Osteocyte (in vitro differentiated cells): ENCODE results near the gene STMP1. TPM values are rescaled to one million over a fixed set of nuclear protein-coding genes. Genes with fewer than 3 reads are reported as not detected.

Experiments
- DNase-seq: peaks from one replicate; pipeline ENCODE4 v3.0.0; 2021; ENCODE audit warnings: mixed read lengths; ENCODE audit not compliant: unreplicated experiment; ENCODE audit errors: extremely low spot score
- H3K27ac Mint-ChIP-seq: one replicate; pipeline ENCODE4 v1.8.0; 2021; ENCODE audit warnings: mild to moderate bottlenecking, mixed read lengths; ENCODE audit not compliant: unreplicated experiment
- H3K27me3 Mint-ChIP-seq: one replicate; pipeline ENCODE4 v1.8.0; 2021; ENCODE audit warnings: mixed read lengths; ENCODE audit not compliant: unreplicated experiment
- H3K36me3 Mint-ChIP-seq: one replicate; pipeline ENCODE4 v1.8.0; 2021; ENCODE audit warnings: mixed read lengths; ENCODE audit not compliant: unreplicated experiment
- H3K4me1 Mint-ChIP-seq: one replicate; pipeline ENCODE4 v1.8.0; 2021; ENCODE audit warnings: mixed read lengths; ENCODE audit not compliant: unreplicated experiment
- H3K4me3 Mint-ChIP-seq: one replicate; pipeline ENCODE4 v1.8.0; 2021; ENCODE audit warnings: mild to moderate bottlenecking, moderate library complexity, mixed read lengths; ENCODE audit not compliant: unreplicated experiment
- H3K9me3 Mint-ChIP-seq: one replicate; pipeline ENCODE4 v1.8.0; 2021; ENCODE audit warnings: mixed read lengths; ENCODE audit not compliant: unreplicated experiment
- CTCF ChIP-seq: fragments of 200-600 bp; sonication (generic); IDR thresholded peaks from 2 replicates; pipeline ENCODE4 v1.5.0; 2021; ENCODE audit warnings: antibody characterized with exemption, mild to moderate bottlenecking, moderate library complexity
- total RNA-seq: library from RNA; stranded (reverse); gene quantifications from 2 replicates; pipeline ENCODE4 v1.2.1, GENCODE V29; 2021

Gene STMP1
- total RNA-seq, 1 donor from 2014 or later = 45.4 TPM

DNA sequence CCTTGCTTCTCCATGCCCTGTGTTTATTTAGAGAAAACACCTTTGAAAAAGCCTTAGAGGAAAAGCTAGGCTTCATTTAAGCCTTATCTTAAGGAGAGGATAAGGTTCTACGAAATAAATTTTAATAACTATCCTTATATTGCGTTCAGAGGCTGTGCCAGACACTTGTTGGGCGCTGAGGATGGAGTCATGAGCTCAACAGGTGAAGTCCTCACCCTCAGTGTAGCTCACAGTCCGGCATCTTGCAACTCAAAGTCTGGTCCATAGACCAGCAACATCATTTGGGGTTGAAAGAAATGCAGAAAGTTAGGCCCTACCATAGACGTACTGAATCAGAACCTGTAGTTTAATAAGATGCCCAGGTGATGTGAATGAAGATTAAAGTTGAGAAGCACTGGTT, 3.8 kb upstream of the STMP1 start:
- no peak for TF ChIP-seq CTCF
- Mint-ChIP-seq H3K4me3 (no peak overlapping the region), H3K9me3 (no peaks in the 10 kb centered on the region), H3K27me3 (no peaks in the 10 kb centered on the region), H3K4me1 (peaks cover 12% of the 10 kb centered on the region), H3K36me3 (no peaks in the 10 kb centered on the region), H3K27ac (no peak overlapping the region)
- no peak for DNase-seq

- H3K4me3 Mint-ChIP-seq = no peak overlapping the region
- H3K27ac Mint-ChIP-seq = no peak overlapping the region
- H3K27me3 Mint-ChIP-seq = no peaks in the 10 kb centered on the region
- DNase-seq = no peak
- H3K36me3 Mint-ChIP-seq = no peaks in the 10 kb centered on the region
- TF ChIP-seq CTCF = no peak
- peaks cover 19% of the 10 kb centered on the region for H3K4me1 Mint-ChIP-seq
- H3K9me3 Mint-ChIP-seq = no peaks in the 10 kb centered on the region
These were observed 3.0 kb upstream of the STMP1 start for GRCh38 chr7:135659159-135659846.

DNA sequence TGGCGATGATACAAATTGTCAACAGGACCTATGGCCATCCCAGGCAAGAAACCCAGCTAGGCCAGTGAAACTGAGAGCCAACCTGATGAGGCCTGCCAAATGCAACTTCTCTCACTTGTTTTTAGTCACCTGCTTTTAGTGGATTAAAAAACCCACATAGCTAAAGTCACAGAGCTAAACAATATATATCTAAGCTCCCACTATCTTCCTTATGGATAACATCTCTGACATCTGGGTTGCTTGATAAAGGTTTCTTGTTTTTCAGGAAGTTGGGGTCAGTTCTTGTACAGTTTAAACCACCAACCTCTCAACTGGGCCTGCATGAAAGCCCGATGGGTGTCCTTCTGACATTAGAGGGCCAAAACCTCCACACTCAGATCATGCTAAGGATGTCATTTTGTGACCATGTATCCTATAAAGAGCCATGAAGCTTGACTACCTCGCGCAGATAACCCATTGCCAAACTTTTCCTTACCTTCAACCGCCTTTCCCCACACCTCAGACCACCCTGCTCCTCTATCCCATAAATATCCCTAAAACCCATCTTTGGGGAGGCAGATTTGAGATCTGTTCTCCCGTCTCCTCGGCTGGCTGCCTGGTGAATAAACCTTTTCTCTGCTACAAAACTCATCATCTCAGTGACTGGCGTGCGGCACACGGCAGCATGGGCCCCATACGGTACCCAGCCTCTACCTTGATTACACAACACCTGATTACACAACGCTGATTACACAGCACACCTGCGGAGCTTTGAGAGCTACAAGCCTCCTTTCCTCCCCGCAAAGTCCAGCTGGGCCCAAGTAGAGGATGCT, 797 bp upstream of the STMP1 start:
- no peaks in the 10 kb centered on the region for H3K27me3 Mint-ChIP-seq
- peaks cover 31% of the 10 kb centered on the region for H3K4me1 Mint-ChIP-seq
- TF ChIP-seq CTCF = no peak
- peak overlapping the region; percentile 97 for H3K4me3 Mint-ChIP-seq
- no peaks in the 10 kb centered on the region for H3K9me3 Mint-ChIP-seq
- no peaks in the 10 kb centered on the region for H3K36me3 Mint-ChIP-seq
- H3K27ac Mint-ChIP-seq = peak overlapping the region; percentile 96
- DNase-seq = no peak

DNA sequence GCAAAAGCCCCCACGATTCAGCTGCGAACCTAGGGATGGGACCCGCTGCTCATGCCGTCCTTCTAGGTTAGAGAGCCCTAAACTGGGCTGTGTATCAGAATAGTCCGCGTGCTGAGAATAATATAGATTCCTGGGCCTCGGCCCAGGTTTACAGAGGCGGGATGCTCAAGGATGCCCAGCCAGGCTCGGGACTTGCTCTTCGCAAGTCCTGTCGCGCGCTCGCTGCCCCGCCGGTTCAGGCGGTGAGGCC, 266 bp upstream of the STMP1 start:
- Mint-ChIP-seq H3K4me3 (peak overlapping the region; percentile 97), H3K9me3 (no peaks in the 10 kb centered on the region), H3K36me3 (no peaks in the 10 kb centered on the region), H3K27ac (peak overlapping the region; percentile 96), H3K27me3 (no peaks in the 10 kb centered on the region), H3K4me1 (peaks cover 32% of the 10 kb centered on the region)
- TF ChIP-seq CTCF = no peak
- DNase-seq = no peak

GRCh38 chr7:135664046-135664589, 1.8 kb downstream of the STMP1 start:
- H3K9me3 Mint-ChIP-seq = no peaks in the 10 kb centered on the region
- H3K4me1 Mint-ChIP-seq = peaks cover 37% of the 10 kb centered on the region
- H3K36me3 Mint-ChIP-seq = peaks cover 6% of the 10 kb centered on the region
- TF ChIP-seq CTCF = no peak
- H3K4me3 Mint-ChIP-seq = peak overlapping the region; percentile 97
- H3K27ac Mint-ChIP-seq = peak overlapping the region; percentile 96
- no peaks in the 10 kb centered on the region for H3K27me3 Mint-ChIP-seq
- DNase-seq = no peak
